Measurements from ENCODE around the gene SRRM3. TPM values are rescaled to one million over a fixed set of nuclear protein-coding genes. Genes with fewer than 3 reads are reported as not detected.

Gene SRRM3
- total RNA-seq, 1 experiment from 2014 or later, result 0.40 TPM

Other genes with a start within 250 kb of the SRRM3 start
- gene TMEM120A, start 207.3 kb upstream of the SRRM3 start, total RNA-seq (2014; rRNA removed), result 31.7 and 32.9 TPM in 2 replicates
- 52.5 and 56.7 TPM in 2 replicates for gene STYXL1, start 153.9 kb upstream of the SRRM3 start, total RNA-seq (2014; rRNA removed)
- gene MDH2, start 153.8 kb upstream of the SRRM3 start, total RNA-seq (2014; rRNA removed), result 103 and 104 TPM in 2 replicates
- gene HSPB1, start 100.8 kb downstream of the SRRM3 start, total RNA-seq (2014; rRNA removed), result 189 and 208 TPM in 2 replicates
- gene YWHAG, start 157.1 kb downstream of the SRRM3 start, total RNA-seq (2014; rRNA removed), result 130 and 167 TPM in 2 replicates
- gene SSC4D, start 207.8 kb downstream of the SRRM3 start, total RNA-seq (2014; rRNA removed), result 0.29 and 0.71 TPM in 2 replicates
- 2.7 TPM in 1 of 2 replicates, not detected in the other for gene ZP3, start 223.1 kb downstream of the SRRM3 start, total RNA-seq (2014; rRNA removed)